Cardiac fibroblast (primary cell): ENCODE results near the gene RNF43.

ENCODE experiments used
- DNase-seq, 2 donors: peaks; one replicate each; pipeline versions ENCODE4 v3.0.0 to v3.0.0-alpha.2; 2010; ENCODE audit warnings: low read depth in 2 of 2
- H3K4me3 ChIP-seq, 2 donors: replicated peaks in 1 of 2; 1 replicate in 1 of 2; 2 replicates in 1 of 2; pipeline ENCODE4 v1.5.1; 2011; ENCODE audit warnings: low read depth in 2 of 2, low read length in 2 of 2, mild to moderate bottlenecking in 2 of 2, moderate library complexity in 1 of 2
- TF ChIP-seq, protein P1 (sequence below): IDR thresholded peaks from one replicate; pipeline ENCODE4 v1.5.1; 2011; ENCODE audit warnings: low read depth, mild to moderate bottlenecking, low read length, inconsistent platforms

RNF43 gene

DNA sequence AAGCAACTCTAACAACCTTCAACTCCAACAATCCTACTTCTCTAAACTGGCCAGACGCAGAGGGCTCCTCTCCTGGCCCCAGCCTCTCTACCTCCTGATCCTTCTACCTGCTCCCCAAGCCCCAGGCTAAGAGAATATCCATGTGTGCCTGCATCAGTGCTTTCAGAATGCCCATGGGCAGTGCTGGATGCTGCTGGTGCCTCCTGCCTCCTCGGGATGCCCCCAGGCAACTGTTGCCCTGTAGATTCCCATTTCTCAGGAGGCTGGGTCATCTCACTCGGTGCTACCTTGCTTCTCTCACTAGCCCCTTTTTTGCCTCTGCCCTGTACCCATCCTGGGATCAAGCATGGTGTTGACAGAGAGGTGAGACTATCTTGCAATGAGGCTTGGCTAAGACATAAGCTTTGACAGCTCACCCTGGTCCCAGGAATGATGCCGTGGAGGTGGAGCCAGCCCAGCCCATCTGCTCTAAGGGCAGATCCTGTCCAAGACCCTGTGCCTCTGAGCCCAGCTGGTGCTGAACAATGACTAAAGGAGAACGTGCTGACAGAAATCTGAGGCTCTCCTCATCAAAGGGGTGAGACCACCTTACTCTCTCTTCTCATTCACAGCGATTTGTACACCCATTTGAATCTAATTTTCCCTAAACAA lies 45.9 kb downstream of the RNF43 start:
- DNase-seq: no peak
- no peak overlapping the region for H3K4me3 ChIP-seq
- TF ChIP-seq, protein P1, sequence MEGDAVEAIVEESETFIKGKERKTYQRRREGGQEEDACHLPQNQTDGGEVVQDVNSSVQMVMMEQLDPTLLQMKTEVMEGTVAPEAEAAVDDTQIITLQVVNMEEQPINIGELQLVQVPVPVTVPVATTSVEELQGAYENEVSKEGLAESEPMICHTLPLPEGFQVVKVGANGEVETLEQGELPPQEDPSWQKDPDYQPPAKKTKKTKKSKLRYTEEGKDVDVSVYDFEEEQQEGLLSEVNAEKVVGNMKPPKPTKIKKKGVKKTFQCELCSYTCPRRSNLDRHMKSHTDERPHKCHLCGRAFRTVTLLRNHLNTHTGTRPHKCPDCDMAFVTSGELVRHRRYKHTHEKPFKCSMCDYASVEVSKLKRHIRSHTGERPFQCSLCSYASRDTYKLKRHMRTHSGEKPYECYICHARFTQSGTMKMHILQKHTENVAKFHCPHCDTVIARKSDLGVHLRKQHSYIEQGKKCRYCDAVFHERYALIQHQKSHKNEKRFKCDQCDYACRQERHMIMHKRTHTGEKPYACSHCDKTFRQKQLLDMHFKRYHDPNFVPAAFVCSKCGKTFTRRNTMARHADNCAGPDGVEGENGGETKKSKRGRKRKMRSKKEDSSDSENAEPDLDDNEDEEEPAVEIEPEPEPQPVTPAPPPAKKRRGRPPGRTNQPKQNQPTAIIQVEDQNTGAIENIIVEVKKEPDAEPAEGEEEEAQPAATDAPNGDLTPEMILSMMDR: no peak

DNA sequence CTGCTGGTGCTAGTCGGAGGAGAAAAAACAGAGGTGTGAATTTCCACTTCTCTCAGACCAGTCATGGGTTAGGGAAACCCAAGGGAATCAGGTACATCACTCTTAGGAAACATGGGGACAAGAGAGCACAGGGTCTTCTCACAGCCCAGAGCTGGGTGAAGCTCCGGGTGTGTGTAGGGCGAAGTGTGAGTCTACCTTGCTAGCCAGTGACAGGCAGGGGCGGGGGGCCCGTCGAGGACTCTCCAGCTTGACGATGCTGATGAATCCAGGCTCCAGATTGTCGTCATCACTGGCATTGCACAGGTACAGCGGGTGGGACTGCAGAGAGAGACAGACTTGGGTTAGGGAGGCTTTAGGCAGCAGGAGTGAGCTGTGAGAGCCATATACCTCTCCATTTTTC lies 46.6 kb downstream of the RNF43 start:
- TF ChIP-seq, protein P1: no peak
- DNase-seq: no peak
- H3K4me3 ChIP-seq: no peak overlapping the region

DNA sequence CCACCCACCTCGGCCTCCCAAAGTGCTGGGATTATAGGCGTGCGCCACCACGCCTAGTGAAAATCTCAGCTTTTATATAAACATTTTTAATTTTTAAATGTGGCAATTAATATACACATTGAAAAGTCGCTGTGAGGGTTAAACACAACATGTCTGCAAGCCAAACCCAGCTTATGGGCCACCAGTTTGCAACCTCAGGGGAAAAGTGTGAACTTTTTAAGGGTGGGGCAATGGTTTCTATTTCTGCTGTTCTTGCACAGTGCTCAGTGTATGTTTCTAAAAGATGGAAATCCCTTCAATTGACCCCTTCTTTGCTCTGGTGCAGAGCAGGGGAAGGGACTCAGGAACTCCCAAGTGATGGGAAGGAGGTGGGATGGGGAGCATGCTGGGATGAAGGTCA lies 47.0 kb downstream of the RNF43 start:
- H3K4me3 ChIP-seq: no peak overlapping the region
- DNase-seq: no peak
- TF ChIP-seq, protein P1: no peak

DNA sequence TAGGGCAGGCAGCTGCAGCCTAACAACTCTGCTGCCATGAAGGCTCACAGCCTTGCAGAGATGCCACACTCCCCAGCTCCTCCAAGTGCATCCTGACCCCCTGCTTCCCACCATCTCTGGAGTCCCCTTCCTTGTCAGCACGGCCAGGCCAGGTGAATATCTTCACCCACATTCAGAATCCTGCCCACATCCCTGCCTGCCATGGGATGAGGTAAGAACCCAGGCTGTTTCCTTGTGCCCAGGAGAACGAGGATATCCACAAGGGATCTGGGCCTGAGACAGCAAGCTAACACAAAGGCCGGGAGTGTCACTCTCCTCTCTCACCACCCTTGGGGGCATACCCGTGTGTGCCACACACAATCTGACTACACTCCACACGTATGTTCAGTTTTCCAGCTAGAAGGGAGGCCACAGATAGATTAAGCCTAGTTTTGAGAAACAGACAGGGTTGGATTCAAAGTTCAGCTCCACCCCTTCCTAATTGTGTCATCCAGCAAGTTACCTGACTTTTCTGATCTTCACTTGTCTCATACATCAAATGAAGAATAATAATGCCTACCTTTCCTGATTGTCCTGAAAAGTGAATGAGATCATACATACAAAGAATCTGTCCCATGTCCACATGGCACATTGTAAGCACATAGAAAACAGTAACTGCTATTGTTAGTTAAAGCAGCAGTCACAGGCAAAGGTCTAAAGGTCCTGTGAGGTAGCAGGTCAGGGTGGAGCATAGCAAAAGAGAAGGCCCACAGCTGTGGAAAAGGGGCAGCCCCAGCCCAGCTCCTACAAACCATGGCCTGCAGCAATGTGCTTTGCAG lies 47.9 kb downstream of the RNF43 start:
- DNase-seq: no peak
- no peak overlapping the region for H3K4me3 ChIP-seq
- TF ChIP-seq, protein P1: no peak

DNA sequence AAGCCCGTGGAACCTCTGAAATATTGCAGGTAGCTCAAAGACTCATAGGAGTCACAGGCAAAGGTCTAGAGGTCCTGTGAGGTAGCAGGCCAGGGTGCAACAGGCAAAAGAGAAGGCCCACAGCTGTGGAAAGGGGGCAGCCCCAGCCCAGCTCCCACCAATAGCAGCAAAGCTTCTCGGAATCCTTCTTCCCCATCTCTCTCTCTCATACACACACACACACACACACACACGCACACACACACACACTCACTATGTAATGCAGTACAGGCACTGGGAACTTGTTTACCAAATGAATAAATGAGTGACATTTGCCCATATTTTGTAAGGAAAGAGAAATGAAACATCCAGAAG lies 48.5 kb downstream of the RNF43 start:
- H3K4me3 ChIP-seq: no peak overlapping the region
- TF ChIP-seq, protein P1: no peak
- DNase-seq: no peak
